GM12878 (cell line): ENCODE data around the gene SLC35G2. TPM values are rescaled to one million over a fixed set of nuclear protein-coding genes. Genes with fewer than 3 reads are reported as not detected.

Experiments
- ATAC-seq: fragments of 200-7000 bp; cut with Tn5 transposase; 3 replicates; pipeline ENCODE4 v1.9.1; 2020; ENCODE audit warnings: mild to moderate bottlenecking, moderate library complexity
- BruUV-seq: library from RNA; stranded (reverse); fragments of 400-500 nt; replicated peaks from 2 replicates; lab custom pipeline; 2021; lab: Mats Ljungman, UMichigan
- CTCF ChIA-PET: fragments of 300-600 bp; sonication (Branson Sonifier 250); formaldehyde crosslinking; extraction: SDS; loops from one replicate; lab custom pipeline; 2021; ENCODE audit warnings: inconsistent platforms; lab: Yijun Ruan, JAX
- POLR2A ChIA-PET: fragments of 350-600 bp; formaldehyde crosslinking; extraction: SDS; loops from one replicate; lab custom pipeline; 2021; ENCODE audit warnings: inconsistent platforms; lab: Charles Lee
- RAD21 ChIA-PET: fragments of 300-600 bp; sonication (Branson Sonifier 250); formaldehyde crosslinking; loops from one replicate; lab custom pipeline; 2023; ENCODE audit warnings: antibody characterized with exemption; ENCODE audit not compliant: unreplicated experiment; lab: Charles Lee
- SMC1A ChIA-PET: fragments of 300-600 bp; sonication (Branson Sonifier 250); formaldehyde crosslinking; loops from one replicate; lab custom pipeline; 2023; ENCODE audit not compliant: unreplicated experiment, uncharacterized antibody; lab: Charles Lee
- DNase-seq: peaks from one replicate; pipeline ENCODE4 v3.0.0-alpha.2; 2011; ENCODE audit warnings: low read depth, low spot score
- FAIRE-seq: peaks from 3 replicates; lab custom pipeline; 2011; peaks lifted over from hg19 to GRCh38; lab: Jason Lieb, UNC
- H2AFZ ChIP-seq: 2 replicates; pipeline ENCODE4 v1.6.0; 2011; ENCODE audit warnings: low read depth, low read length, control low read depth; ENCODE audit not compliant: control insufficient read depth
- H3K27ac ChIP-seq: 2 replicates; pipeline ENCODE4 v1.5.1; 2011; ENCODE audit warnings: control low read depth; ENCODE audit not compliant: control insufficient read depth, insufficient read depth
- H3K27me3 ChIP-seq, 2 experiments: replicated peaks in 1 of 2; 2 replicates each; pipeline versions ENCODE4 v1.6.0 to v1.6.1; 2011; ENCODE audit warnings: low read length in 1 of 2; ENCODE audit not compliant: control insufficient read depth in 2 of 2, insufficient read depth in 2 of 2
- H3K36me3 ChIP-seq, 2 experiments: 2 replicates each; pipeline ENCODE4 v1.5.1; 2011; ENCODE audit warnings: low read length in 1 of 2; ENCODE audit not compliant: control insufficient read depth in 2 of 2, insufficient read depth in 2 of 2
- H3K4me1 ChIP-seq: 2 replicates; pipeline ENCODE4 v1.6.1; 2011; ENCODE audit warnings: mild to moderate bottlenecking, low read length, moderate library complexity, mixed read lengths; ENCODE audit not compliant: control insufficient read depth, insufficient read depth
- H3K4me2 ChIP-seq: 2 replicates; pipeline ENCODE4 v1.6.0; 2011; ENCODE audit warnings: control low read depth; ENCODE audit not compliant: control insufficient read depth, insufficient read depth
- H3K4me3 ChIP-seq: fragments of 200-600 bp; sonication (generic); 2 replicates; pipeline ENCODE4 v1.5.1; 2016
- H3K79me2 ChIP-seq: 2 replicates; pipeline ENCODE4 v1.6.0; 2011; ENCODE audit warnings: low read length; ENCODE audit not compliant: control insufficient read depth, insufficient read depth
- H3K9ac ChIP-seq: 2 replicates; pipeline ENCODE4 v1.8.0; 2011; ENCODE audit warnings: low read length, control low read depth, mixed read lengths; ENCODE audit not compliant: control insufficient read depth, insufficient read depth
- H3K9me3 ChIP-seq: replicated peaks from 3 replicates; pipeline ENCODE4 v1.5.1; 2011; ENCODE audit warnings: mild to moderate bottlenecking, low read length; ENCODE audit not compliant: control insufficient read depth, insufficient read depth
- H4K20me1 ChIP-seq: 2 replicates; pipeline ENCODE4 v1.6.0; 2011; ENCODE audit not compliant: control insufficient read depth, insufficient read depth
- BMI1 ChIP-seq: fragments of 450-650 bp; IDR thresholded peaks from 2 replicates; pipeline ENCODE4 v1.6.1; 2016; ENCODE audit warnings: mild to moderate bottlenecking, moderate library complexity, borderline replicate concordance
- CREM ChIP-seq: IDR thresholded peaks from 2 replicates; pipeline ENCODE4 v1.6.1; 2014; ENCODE audit warnings: antibody characterized with exemption, low read depth
- E4F1 ChIP-seq: fragments of 450-650 bp; IDR thresholded peaks from 2 replicates; pipeline ENCODE4 v1.6.1; 2018; ENCODE audit warnings: borderline replicate concordance, mild to moderate bottlenecking; ENCODE audit not compliant: partially characterized antibody
- ETV6 ChIP-seq, 2 experiments: fragments of 450-650 bp in 1 of 2; IDR thresholded peaks in 1 of 2; conservative IDR thresholded peaks in 1 of 2; 2 replicates each; pipeline ENCODE4 v1.6.1; 2014; ENCODE audit warnings: antibody characterized with exemption in 1 of 2, borderline replicate concordance in 1 of 2, low read depth in 1 of 2, mild to moderate bottlenecking in 1 of 2, moderate library complexity in 1 of 2
- HDGF ChIP-seq: fragments of 450-650 bp; IDR thresholded peaks from 2 replicates; pipeline ENCODE4 v1.6.1; 2016; ENCODE audit warnings: antibody characterized with exemption
- MLLT1 ChIP-seq: fragments of 450-650 bp; IDR thresholded peaks from 2 replicates; pipeline ENCODE4 v1.6.1; 2016; ENCODE audit warnings: mild to moderate bottlenecking
- RELA ChIP-seq: fragments of 450-650 bp; IDR thresholded peaks from 2 replicates; pipeline ENCODE4 v1.8.0; 2014; ENCODE audit warnings: borderline replicate concordance; ENCODE audit not compliant: partially characterized antibody
- SIX5 ChIP-seq: IDR thresholded peaks from 2 replicates; pipeline ENCODE4 v1.6.1; 2011; ENCODE audit warnings: mild to moderate bottlenecking, low read depth, low read length, moderate library complexity; ENCODE audit not compliant: severe bottlenecking
- ZNF384 ChIP-seq: IDR thresholded peaks from 2 replicates; pipeline ENCODE4 v1.6.1; 2012; ENCODE audit warnings: low read depth, mild to moderate bottlenecking, low read length, improper control_type of control experiment, borderline replicate concordance
- WGBS: methylation state at CpG from one replicate; pipeline ENCODE4 v1.1.6; 2016; ENCODE audit warnings: low lambda C conversion rate; ENCODE audit not compliant: insufficient replicate concordance, insufficient coverage; ENCODE audit errors: missing lambda C conversion rate; 5-methylcytosine and 5-hydroxymethylcytosine counted together
- in situ Hi-C: fragments of 300-500 bp; cut with MboI; formaldehyde crosslinking; loops from 9 replicates; pipeline ENCODE4 v1.14.3; 2018; ENCODE audit warnings: mixed read lengths
- intact Hi-C: fragments of 100-400 bp; cut with micrococcal nuclease; formaldehyde crosslinking; loops from one replicate; pipeline ENCODE4 v1.14.2; 2022; ENCODE audit not compliant: unreplicated experiment
- polyA plus RNA-seq, 11 experiments: library from polyadenylated mRNA; depleted of rRNA in 4 of 11; unstranded in 6 of 11; stranded (reverse) in 5 of 11; fragments of >200 nt; fragmentation: Nextera tagmentation in 4 of 11; fragmentation: Illumina TruSeq in 1 of 11; extraction: Ambion mirVana in 4 of 11; extraction: Trizol in 1 of 11; gene quantifications; 1 replicate in 1 of 11; 2 replicates in 10 of 11; pipeline versions ENCODE4 v1.2.1 to v1.2.3, GENCODE V29; 2011 to 2016; ENCODE audit warnings: inconsistent platforms in 2 of 11, missing spikeins in 2 of 11, low read depth in 1 of 11
- total RNA-seq, 4 experiments: library from RNA; depleted of rRNA in 3 of 4; stranded (reverse); fragments of >200 nt in 3 of 4; fragmentation: Illumina TruSeq in 1 of 4; extraction: Trizol in 1 of 4; gene quantifications; 2 replicates each; pipeline versions ENCODE4 v1.2.1 to v1.2.3, GENCODE V29; 2013 to 2021

The SLC35G2 gene
- total and polyA plus RNA-seq, 10 of the 15 experiments (the other 5 are each of a cell fraction or from before 2014, with no cell fraction given) = 0.11 to 1.9 (median 0.27) TPM

- Histone ChIP-seq H3K79me2 (no peaks in the 10 kb centered on the region), H3K27me3 (no peaks in the 10 kb centered on the region), H4K20me1 (no peaks in the 10 kb centered on the region), H3K36me3 (no peaks in the 10 kb centered on the region), H3K27ac (no peak overlapping the region), H2AFZ (no peak overlapping the region), H3K4me2 (no peak overlapping the region), H3K4me3 (no peak overlapping the region), H3K9me3 (no peaks in the 10 kb centered on the region), H3K4me1 (no peaks in the 10 kb centered on the region), H3K9ac (no peak overlapping the region)
- SMC1A ChIA-PET = interaction anchor here (0.9 to 2.4 kb wide), 4 partner anchors 8 to 174 kb away, joined by 3 to 13 read pairs (median 4); no protein-coding TSS in a partner anchor
- FAIRE-seq = no peak
- BruUV-seq = no TSS peak
- in situ Hi-C loops = no loop called here
- intact Hi-C loops = no loop called here
- POLR2A ChIA-PET = interaction anchor here (1.1 kb wide), 1 partner anchor 23 kb away, joined by 3 read pairs; no protein-coding TSS in a partner anchor
- ATAC-seq = no peak
- TF ChIP-seq HDGF (no peak), RELA (no peak), SIX5 (no peak), BMI1 (no peak), CREM (no peak)
- CTCF ChIA-PET = interaction anchor here (1.0 to 1.1 kb wide), 2 partner anchors 9 to 45 kb away, joined by 3 to 4 read pairs; no protein-coding TSS in a partner anchor
- DNase-seq = no peak
- RAD21 ChIA-PET = interaction anchor here (1.1 to 1.2 kb wide), 2 partner anchors 87 to 174 kb away, joined by 3 to 4 read pairs; no protein-coding TSS in a partner anchor
Measured at GRCh38 chr3:136839556-136839931, 20.6 kb downstream of the SLC35G2 start.

- no peak for FAIRE-seq
- RAD21 ChIA-PET = interaction anchor here (1.1 kb wide), 1 partner anchor 174 kb away, joined by 4 read pairs; no protein-coding TSS in a partner anchor
- H3K4me2 ChIP-seq = no peak overlapping the region
- 88% methylated on average over 2 of the region's 2 CpGs for WGBS
- H3K9ac ChIP-seq = no peak overlapping the region
- DNase-seq = no peak
- H2AFZ ChIP-seq = no peak overlapping the region
- no peak for ATAC-seq
- H3K27me3 ChIP-seq = no peaks in the 10 kb centered on the region
- no peak overlapping the region for H3K4me3 ChIP-seq
- TF ChIP-seq E4F1 (no peak), MLLT1 (no peak), ZNF384 (no peak), ETV6 (conservative IDR thresholded peaks at IDR 0.05 in 1 of 2, IDR thresholded peaks at IDR 0.05 in 1 of 2; ENCODE audit: borderline replicate concordance in 1 of 2, low read depth in 1 of 2) (no peak)
- TF ChIP-seq, all 136 proteins: peak for 0
- BruUV-seq = no TSS peak
- no peak overlapping the region for H3K27ac ChIP-seq
- in situ Hi-C loops (no loop called here), intact Hi-C loops (no loop called here)
- no peaks in the 10 kb centered on the region for H3K4me1 ChIP-seq
- ChIA-PET CTCF (interaction anchor here (1.1 kb wide), 1 partner anchor 8 kb away, joined by 4 read pairs; no protein-coding TSS in a partner anchor), POLR2A (interaction anchor here (1.1 kb wide), 1 partner anchor 23 kb away, joined by 3 read pairs; no protein-coding TSS in a partner anchor), SMC1A (interaction anchor here (0.9 to 1.9 kb wide), 2 partner anchors 9 to 173 kb away, joined by 4 to 5 read pairs; no protein-coding TSS in a partner anchor)
- no peaks in the 10 kb centered on the region for H4K20me1 ChIP-seq
- H3K36me3 ChIP-seq = no peaks in the 10 kb centered on the region
- H3K79me2 ChIP-seq = no peaks in the 10 kb centered on the region
- no peaks in the 10 kb centered on the region for H3K9me3 ChIP-seq
Measured at GRCh38 chr3:136840252-136840651, 21.3 kb downstream of the SLC35G2 start.
